Measurements from ENCODE around the gene PRKD1.
"Not testable (repeated sequence)": the region's sequence is repeated elsewhere in the genome, so short reads cannot be mapped to it uniquely, and the experiment has no call there.

Gene PRKD1

GRCh38 chr14:29799464-29800095 lies 128.1 kb downstream of the PRKD1 start:
- no peak for DNase-seq (ENCODE audit: low read depth in 2 of 2)

GRCh38 chr14:29798811-29799210 lies 128.8 kb downstream of the PRKD1 start:
- no peak for DNase-seq (ENCODE audit: low read depth in 2 of 2)

GRCh38 chr14:29798108-29798663 lies 129.5 kb downstream of the PRKD1 start:
- DNase-seq (ENCODE audit: low read depth in 2 of 2) = no peak

- no peak for DNase-seq (ENCODE audit: low read depth in 2 of 2)
These were observed 130.8 kb downstream of the PRKD1 start for GRCh38 chr14:29796853-29797252.

DNA sequence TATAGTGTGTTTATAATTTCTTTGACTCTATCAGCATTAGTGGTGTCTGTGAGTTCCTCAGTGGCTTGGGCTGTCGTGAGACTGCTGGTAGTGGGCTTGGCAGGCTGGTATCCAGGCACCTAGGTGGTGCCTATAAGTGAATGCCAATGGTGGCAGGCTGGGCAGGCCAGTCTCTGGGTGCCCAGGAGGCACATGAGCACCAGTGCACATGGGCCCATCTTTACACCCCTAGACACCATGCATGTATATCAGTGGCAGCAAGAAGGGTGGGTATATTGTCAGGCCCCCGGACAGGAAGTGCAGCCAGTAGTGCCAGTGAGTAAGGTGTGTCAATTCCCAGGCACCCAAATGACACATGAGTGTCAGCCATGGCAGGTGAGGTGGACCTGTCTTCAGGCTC lies 138.2 kb downstream of the PRKD1 start:
- no peak for DNase-seq (ENCODE audit: low read depth in 2 of 2)

DNA sequence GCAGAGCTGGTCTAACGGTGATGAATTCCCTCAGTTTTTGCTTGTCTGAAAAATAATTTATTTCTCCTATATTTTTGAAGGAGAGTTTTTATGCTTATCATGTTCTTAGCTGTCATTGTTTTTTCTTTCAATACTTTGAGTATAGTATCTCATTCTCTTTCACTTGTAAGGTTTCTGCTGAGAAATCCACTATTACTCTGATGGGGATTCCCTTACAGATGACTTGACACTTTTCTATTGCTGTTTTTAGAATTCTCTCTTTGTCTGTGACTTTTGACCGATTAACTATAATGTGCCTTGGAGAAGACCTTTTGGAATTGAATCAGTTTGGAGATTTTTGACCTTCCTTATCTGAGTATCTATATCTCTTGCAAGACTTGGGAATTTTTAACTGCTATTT lies 139.6 kb downstream of the PRKD1 start:
- DNase-seq (ENCODE audit: low read depth in 2 of 2) = no peak

GRCh38 chr14:29783556-29783955 lies 144.1 kb downstream of the PRKD1 start:
- no peak for DNase-seq (ENCODE audit: low read depth in 2 of 2)

DNA sequence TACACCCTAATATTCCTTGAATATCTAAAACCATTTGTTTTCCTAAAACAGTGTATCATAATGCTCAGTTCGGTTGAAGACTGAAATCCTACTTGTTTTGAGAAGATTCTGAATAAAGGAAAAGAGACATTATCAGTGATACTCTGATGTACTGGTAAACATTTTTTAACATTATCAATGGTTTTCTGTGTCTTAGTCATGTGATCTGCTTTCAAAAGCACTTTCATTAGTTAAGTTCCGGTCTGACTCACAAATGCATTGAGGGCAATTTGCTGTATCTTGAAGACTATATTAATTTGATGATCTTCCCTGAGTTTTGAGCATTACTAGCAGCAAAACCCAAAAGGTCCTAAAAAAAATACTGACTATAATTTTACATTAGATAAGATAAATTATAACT lies 145.6 kb downstream of the PRKD1 start:
- DNase-seq (ENCODE audit: low read depth in 2 of 2) = no peak

- not testable (repeated sequence) for DNase-seq (ENCODE audit: low read depth in 2 of 2)
These were observed 150.5 kb downstream of the PRKD1 start for GRCh38 chr14:29777142-29777541.

GRCh38 chr14:29773990-29774389 lies 153.7 kb downstream of the PRKD1 start:
- no peak for DNase-seq (ENCODE audit: low read depth in 2 of 2)

DNA sequence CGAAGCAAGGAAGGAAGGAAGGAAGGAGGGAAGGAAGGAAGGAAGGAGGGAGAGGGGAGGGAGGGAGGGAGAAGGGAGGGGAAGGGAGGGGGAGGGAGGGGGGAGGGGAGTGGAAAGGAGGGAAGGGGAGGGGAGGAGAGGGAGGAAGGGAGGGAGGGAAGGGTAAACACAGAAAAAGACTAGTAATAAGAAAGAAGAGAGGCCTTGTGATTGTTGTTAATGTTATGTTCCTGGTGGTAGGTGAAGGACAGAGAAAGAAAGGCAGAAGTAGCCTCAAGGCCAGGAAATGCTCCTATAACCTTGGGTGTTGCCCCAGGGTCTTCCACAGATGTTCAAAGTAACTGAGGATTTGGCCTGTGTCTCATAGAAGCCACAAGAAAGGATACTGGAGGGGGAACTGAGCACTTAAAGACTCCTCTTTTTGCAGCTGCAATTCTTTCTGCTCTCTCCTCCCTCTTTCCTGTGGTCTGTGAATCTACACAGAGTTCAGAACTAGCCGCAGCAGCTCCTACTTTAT lies 164.2 kb downstream of the PRKD1 start:
- no peak for DNase-seq (ENCODE audit: low read depth in 2 of 2)

- DNase-seq (ENCODE audit: low read depth in 2 of 2) = no peak
These were observed 167.9 kb downstream of the PRKD1 start for GRCh38 chr14:29759521-29760340.

- DNase-seq (ENCODE audit: low read depth in 2 of 2) = no peak
These were observed 169.9 kb downstream of the PRKD1 start for GRCh38 chr14:29757711-29758233.

DNA sequence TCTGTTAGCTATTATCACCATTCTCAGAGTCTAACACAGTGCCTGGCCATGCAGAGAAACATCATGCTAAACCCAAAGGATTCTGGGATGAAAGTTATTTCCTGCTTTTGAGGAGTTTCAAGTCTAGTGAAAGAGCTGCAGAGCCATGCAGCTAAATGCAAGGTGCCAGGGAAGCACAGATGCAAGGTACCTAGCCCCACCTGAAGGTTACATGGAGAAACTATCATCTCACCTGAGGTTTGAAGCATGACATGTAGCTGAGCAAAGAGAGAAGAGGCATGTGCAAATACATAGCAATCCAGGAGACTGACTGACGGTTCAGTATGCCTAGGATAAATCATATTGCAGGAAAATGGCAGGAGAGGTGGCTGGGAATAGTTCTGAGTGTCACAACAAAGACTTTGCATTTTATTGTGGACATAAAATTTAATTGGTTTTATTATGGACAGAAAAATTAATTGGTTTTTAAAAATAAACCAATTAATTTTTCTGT lies 170.4 kb downstream of the PRKD1 start:
- DNase-seq (ENCODE audit: low read depth in 2 of 2) = no peak

GRCh38 chr14:29756019-29756385 lies 171.6 kb downstream of the PRKD1 start:
- DNase-seq (ENCODE audit: low read depth in 2 of 2) = no peak

- DNase-seq (ENCODE audit: low read depth in 2 of 2) = no peak
These were observed 172.2 kb downstream of the PRKD1 start for GRCh38 chr14:29755311-29756018.

DNA sequence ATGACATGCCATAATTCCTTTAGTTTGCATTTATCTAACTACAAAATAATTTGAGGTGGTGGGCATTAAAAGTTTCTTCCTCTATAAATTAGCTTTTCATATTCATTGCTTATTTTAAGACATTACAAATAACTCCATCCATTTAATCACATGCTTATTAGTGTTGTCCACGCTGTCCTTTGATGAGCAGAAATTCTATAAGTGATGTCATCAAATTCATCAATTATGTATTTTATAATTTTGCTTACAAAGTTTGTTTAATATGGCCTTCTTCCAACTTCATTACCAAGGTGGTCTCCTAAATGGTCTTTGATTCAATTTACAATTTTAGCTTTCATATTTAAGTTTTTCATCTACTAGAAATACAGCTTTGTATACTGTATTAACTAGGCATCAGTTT lies 173.5 kb downstream of the PRKD1 start:
- DNase-seq (ENCODE audit: low read depth in 2 of 2) = no peak

DNA sequence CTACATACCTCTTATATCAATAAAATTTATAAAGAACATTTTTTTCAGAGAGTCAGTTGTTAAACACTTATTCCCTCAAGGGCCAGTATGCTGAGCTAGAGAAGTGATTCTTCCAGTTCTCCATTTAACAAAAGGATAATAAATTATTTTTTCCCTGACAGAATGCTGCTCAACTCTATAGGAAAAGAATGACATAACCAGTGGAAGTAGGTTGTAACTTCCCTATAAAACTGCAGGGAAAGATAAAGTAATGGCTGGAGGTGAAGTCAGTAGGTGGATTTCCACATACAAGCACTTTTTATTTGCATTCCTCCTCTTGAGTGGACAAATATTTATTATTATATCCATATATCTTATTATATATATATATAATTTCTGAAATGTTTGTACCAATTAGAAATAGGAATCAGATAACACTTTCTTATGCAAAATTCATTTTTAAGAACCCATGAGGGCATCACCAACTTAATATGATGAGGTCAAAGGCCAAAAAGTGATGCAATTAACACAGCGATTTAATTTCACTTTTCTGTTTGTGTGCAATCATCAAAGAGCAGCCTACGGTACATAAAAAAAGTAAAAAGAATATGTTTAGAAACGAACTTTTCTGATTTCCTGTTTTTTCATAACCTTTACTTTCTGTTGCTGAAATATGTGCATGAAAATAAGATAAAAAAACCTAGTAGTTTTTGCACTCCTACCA lies 175.3 kb downstream of the PRKD1 start:
- DNase-seq (ENCODE audit: low read depth in 2 of 2) = no peak

DNA sequence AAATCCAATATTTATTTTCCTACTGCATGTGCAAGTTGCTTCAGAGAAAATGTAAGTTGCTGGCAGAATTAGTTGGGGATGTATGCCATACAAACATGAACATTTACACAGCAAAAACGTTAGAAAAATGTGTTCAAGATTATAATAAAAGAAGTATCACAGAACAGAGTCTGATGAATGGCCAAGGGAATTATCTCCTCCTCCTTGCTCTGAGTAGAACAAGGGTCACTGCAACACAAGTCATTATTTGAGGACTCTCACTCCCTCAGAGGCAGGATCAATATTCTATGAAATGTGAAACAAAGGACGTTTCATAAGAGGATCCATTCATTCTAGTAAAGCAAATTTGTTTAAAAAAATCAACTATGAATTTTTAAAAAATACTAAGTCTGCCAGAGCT lies 177.8 kb downstream of the PRKD1 start:
- DNase-seq (ENCODE audit: low read depth in 2 of 2) = no peak

DNA sequence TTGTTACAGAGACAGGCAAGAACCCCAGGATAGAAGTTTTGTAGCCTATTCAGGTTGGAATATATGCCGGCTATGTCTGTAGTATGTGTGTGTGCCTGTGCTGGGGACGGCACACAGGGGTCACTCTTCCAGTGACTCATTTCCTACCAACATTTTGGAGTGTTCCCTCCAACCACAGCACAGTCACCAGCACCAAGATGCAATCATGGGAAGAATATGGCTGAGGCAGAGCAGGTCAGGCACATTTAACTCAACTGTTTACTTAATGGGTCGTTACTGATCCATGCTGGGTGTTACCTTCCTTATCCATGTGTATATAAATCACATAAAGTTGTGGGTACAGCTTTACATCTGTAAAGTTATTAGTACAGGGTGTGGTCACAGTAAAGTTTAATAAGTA lies 178.3 kb downstream of the PRKD1 start:
- DNase-seq (ENCODE audit: low read depth in 2 of 2) = no peak

GRCh38 chr14:29745863-29746262 lies 181.8 kb downstream of the PRKD1 start:
- DNase-seq (ENCODE audit: low read depth in 2 of 2) = no peak
